ENCODE results near the gene METTL18.

METTL18 gene

GRCh38 chr1:169785267-169785666 is 9.4 kb downstream of the METTL18 start:
- no peak for DNase-seq (ENCODE audit: low read depth)

GRCh38 chr1:169784102-169784501 is 10.6 kb downstream of the METTL18 start:
- DNase-seq (ENCODE audit: low read depth): no peak

GRCh38 chr1:169782596-169782995 is 12.1 kb downstream of the METTL18 start:
- no peak for DNase-seq (ENCODE audit: low read depth)

GRCh38 chr1:169779970-169780369 is 14.7 kb downstream of the METTL18 start:
- DNase-seq (ENCODE audit: low read depth): no peak

GRCh38 chr1:169779150-169779549 is 15.6 kb downstream of the METTL18 start:
- DNase-seq (ENCODE audit: low read depth): no peak

- no peak for DNase-seq (ENCODE audit: low read depth)
Observed at GRCh38 chr1:169776440-169776839, 18.3 kb downstream of the METTL18 start.

- no peak for DNase-seq (ENCODE audit: low read depth)
Observed at GRCh38 chr1:169768161-169768560, 26.5 kb downstream of the METTL18 start.

GRCh38 chr1:169765580-169766331 is 29.0 kb downstream of the METTL18 start:
- no peak for DNase-seq (ENCODE audit: low read depth)

- DNase-seq (ENCODE audit: low read depth): no peak
Observed at GRCh38 chr1:169764919-169765318, 29.8 kb downstream of the METTL18 start.

- DNase-seq (ENCODE audit: low read depth): no peak
Observed at GRCh38 chr1:169762699-169763098, 32.0 kb downstream of the METTL18 start.

GRCh38 chr1:169759038-169759437 is 35.7 kb downstream of the METTL18 start:
- no peak for DNase-seq (ENCODE audit: low read depth)

- no peak for DNase-seq (ENCODE audit: low read depth)
Observed at GRCh38 chr1:169753549-169753948, 41.2 kb downstream of the METTL18 start.

- DNase-seq (ENCODE audit: low read depth): no peak
Observed at GRCh38 chr1:169750041-169750440, 44.7 kb downstream of the METTL18 start.

GRCh38 chr1:169746550-169746949 is 48.2 kb downstream of the METTL18 start:
- DNase-seq (ENCODE audit: low read depth): no peak

GRCh38 chr1:169745015-169745861 is 49.5 kb downstream of the METTL18 start:
- no peak for DNase-seq (ENCODE audit: low read depth)

Measured in activated T-cell treated with anti-CD3 and anti-CD28 coated beads for 48 hours (primary cell).